ENCODE results near the gene STIP1.

Gene STIP1

DNA sequence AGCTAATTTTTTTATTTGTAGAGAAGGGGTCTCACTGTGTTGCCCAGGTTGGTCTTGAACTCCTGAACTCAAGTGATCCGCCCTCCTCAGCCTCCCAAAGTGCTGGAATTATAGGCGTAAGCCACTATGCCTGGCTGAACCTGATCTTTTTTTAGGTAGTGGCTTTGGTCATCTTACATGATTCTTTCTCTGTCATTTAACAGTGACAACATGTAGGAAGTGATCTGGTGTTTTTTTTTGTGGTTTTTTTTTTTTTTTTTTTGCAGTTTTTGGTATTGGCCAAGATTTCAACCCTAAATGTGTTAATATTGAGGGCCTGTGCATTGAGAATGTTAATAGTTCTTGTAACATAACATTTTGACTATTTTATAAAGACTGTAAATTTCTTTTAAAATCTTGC lies 12.5 kb downstream of the STIP1 start:
- POLR2A ChIA-PET: no interaction called here
- DNase-seq: no peak
- Histone ChIP-seq H3K4me1 (ENCODE audit: control extremely low read depth in 1 of 4, control insufficient read depth in 4 of 4, insufficient read depth in 4 of 4, low read length in 3 of 4) (peaks cover 0 to 5% (median 0%) of the 10 kb centered on the region in 4 experiments), H3K27ac (ENCODE audit: insufficient read depth in 1 of 2, low read depth in 1 of 2, low read length in 2 of 2, poor library complexity in 1 of 2, severe bottlenecking in 2 of 2) (no peak overlapping the region), H3K9me3 (ENCODE audit: control extremely low read depth in 1 of 5, control insufficient read depth in 4 of 5, insufficient read depth in 2 of 5, low read depth in 1 of 5, low read length in 4 of 5) (no peaks in the 10 kb centered on the region), H3K27me3 (replicated peaks in 2 of 5; ENCODE audit: control insufficient read depth in 4 of 5, insufficient read depth in 5 of 5, low read length in 4 of 5) (no peaks in the 10 kb centered on the region), H3K4me3 (ENCODE audit: control insufficient read depth in 1 of 7, extremely low read depth in 1 of 7, insufficient read depth in 4 of 7, low read depth in 2 of 7, low read length in 6 of 7) (no peak overlapping the region), H3K36me3 (ENCODE audit: control insufficient read depth in 4 of 4, insufficient read depth in 4 of 4, low read length in 3 of 4) (peaks cover 31 to 84% (median 70%) of the 10 kb centered on the region in 4 experiments)
- no CpG with 5 or more reads among the region's 2 CpGs for WGBS (ENCODE audit: insufficient coverage)
- CTCF ChIA-PET: interaction anchor here (0.8 to 2.1 kb wide), 2 partner anchors 17 to 34 kb away, joined by 3 to 7 read pairs; no protein-coding TSS in a partner anchor

- 97% methylated on average over 3 of the region's 3 CpGs for WGBS (ENCODE audit: insufficient coverage)
- POLR2A ChIA-PET: no interaction called here
- Histone ChIP-seq H3K36me3 (ENCODE audit: control insufficient read depth in 4 of 4, insufficient read depth in 4 of 4, low read length in 3 of 4) (peaks cover 18 to 62% (median 50%) of the 10 kb centered on the region in 4 experiments), H3K4me3 (ENCODE audit: control insufficient read depth in 1 of 7, extremely low read depth in 1 of 7, insufficient read depth in 4 of 7, low read depth in 2 of 7, low read length in 6 of 7) (no peak overlapping the region), H3K9me3 (ENCODE audit: control extremely low read depth in 1 of 5, control insufficient read depth in 4 of 5, insufficient read depth in 2 of 5, low read depth in 1 of 5, low read length in 4 of 5) (no peaks in the 10 kb centered on the region), H3K4me1 (ENCODE audit: control extremely low read depth in 1 of 4, control insufficient read depth in 4 of 4, insufficient read depth in 4 of 4, low read length in 3 of 4) (peaks cover 5 to 34% (median 26%) of the 10 kb centered on the region in 4 experiments), H3K27me3 (replicated peaks in 2 of 5; ENCODE audit: control insufficient read depth in 4 of 5, insufficient read depth in 5 of 5, low read length in 4 of 5) (no peaks in the 10 kb centered on the region), H3K27ac (ENCODE audit: insufficient read depth in 1 of 2, low read depth in 1 of 2, low read length in 2 of 2, poor library complexity in 1 of 2, severe bottlenecking in 2 of 2) (no peak overlapping the region)
- CTCF ChIA-PET: interaction anchor here (1.0 to 15.6 kb wide), 6 partner anchors 13 to 130 kb away, joined by 3 to 321 read pairs (median 106); partner anchors contain the start of genes CATSPERZ, ESRRA, FKBP2 and NUDT22
- DNase-seq: no peak
Observed at GRCh38 chr11:64201543-64201942, 15.6 kb downstream of the STIP1 start.

- ChIA-PET POLR2A (interaction anchor here (0.5 to 5.9 kb wide), 2 partner anchors 10 to 14 kb away, joined by 3 to 49 read pairs; no protein-coding TSS in a partner anchor), CTCF (interaction anchor here (2.1 to 15.6 kb wide), 7 partner anchors 15 to 100 kb away, joined by 4 to 321 read pairs (median 88); partner anchors contain the start of genes CATSPERZ, DNAJC4, ESRRA and FKBP2)
- WGBS (ENCODE audit: insufficient coverage): 99% methylated on average over 9 of the region's 9 CpGs
- Histone ChIP-seq H3K36me3 (ENCODE audit: control insufficient read depth in 4 of 4, insufficient read depth in 4 of 4, low read length in 3 of 4) (peaks cover 11 to 49% (median 37%) of the 10 kb centered on the region in 4 experiments), H3K27me3 (replicated peaks in 2 of 5; ENCODE audit: control insufficient read depth in 4 of 5, insufficient read depth in 5 of 5, low read length in 4 of 5) (no peaks in the 10 kb centered on the region), H3K4me3 (ENCODE audit: control insufficient read depth in 1 of 7, extremely low read depth in 1 of 7, insufficient read depth in 4 of 7, low read depth in 2 of 7, low read length in 6 of 7) (no peak overlapping the region), H3K9me3 (ENCODE audit: control extremely low read depth in 1 of 5, control insufficient read depth in 4 of 5, insufficient read depth in 2 of 5, low read depth in 1 of 5, low read length in 4 of 5) (no peaks in the 10 kb centered on the region), H3K4me1 (ENCODE audit: control extremely low read depth in 1 of 4, control insufficient read depth in 4 of 4, insufficient read depth in 4 of 4, low read length in 3 of 4) (peaks cover 5 to 46% (median 40%) of the 10 kb centered on the region in 4 experiments), H3K27ac (ENCODE audit: insufficient read depth in 1 of 2, low read depth in 1 of 2, low read length in 2 of 2, poor library complexity in 1 of 2, severe bottlenecking in 2 of 2) (no peak overlapping the region)
- no peak for DNase-seq
Observed at GRCh38 chr11:64202992-64203391, 17.0 kb downstream of the STIP1 start.

DNA sequence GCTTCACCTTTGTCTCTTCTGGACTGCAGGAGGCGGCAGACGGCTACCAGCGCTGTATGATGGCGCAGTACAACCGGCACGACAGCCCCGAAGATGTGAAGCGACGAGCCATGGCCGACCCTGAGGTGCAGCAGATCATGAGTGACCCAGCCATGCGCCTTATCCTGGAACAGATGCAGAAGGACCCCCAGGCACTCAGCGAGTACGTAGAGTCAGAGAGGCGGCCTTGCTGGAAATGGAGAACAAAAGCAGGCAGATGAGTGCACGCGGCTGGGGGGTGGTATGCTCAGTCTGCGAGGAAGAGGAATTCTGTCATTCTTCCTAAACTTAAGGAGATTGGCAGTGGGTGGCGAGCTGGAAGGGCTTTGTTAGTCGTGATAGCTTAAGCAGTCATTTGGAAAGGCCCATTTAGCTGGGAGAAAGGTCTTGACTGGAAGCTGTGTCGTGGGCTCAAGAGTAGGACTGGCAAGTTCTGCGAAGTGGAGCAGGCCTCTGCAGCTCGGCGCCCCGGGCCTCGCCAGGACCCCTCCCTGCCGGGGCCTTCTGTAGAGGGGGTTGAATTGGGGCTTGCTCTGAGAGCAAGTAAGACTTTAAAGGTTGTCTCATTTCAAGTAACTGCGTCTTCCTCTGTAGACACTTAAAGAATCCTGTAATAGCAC lies 17.6 kb downstream of the STIP1 start:
- Histone ChIP-seq H3K4me1 (ENCODE audit: control extremely low read depth in 1 of 4, control insufficient read depth in 4 of 4, insufficient read depth in 4 of 4, low read length in 3 of 4) (peaks cover 5 to 46% (median 46%) of the 10 kb centered on the region in 4 experiments), H3K9me3 (ENCODE audit: control extremely low read depth in 1 of 5, control insufficient read depth in 4 of 5, insufficient read depth in 2 of 5, low read depth in 1 of 5, low read length in 4 of 5) (no peaks in the 10 kb centered on the region), H3K27me3 (replicated peaks in 2 of 5; ENCODE audit: control insufficient read depth in 4 of 5, insufficient read depth in 5 of 5, low read length in 4 of 5) (no peaks in the 10 kb centered on the region), H3K4me3 (ENCODE audit: control insufficient read depth in 1 of 7, extremely low read depth in 1 of 7, insufficient read depth in 4 of 7, low read depth in 2 of 7, low read length in 6 of 7) (no peak overlapping the region), H3K36me3 (ENCODE audit: control insufficient read depth in 4 of 4, insufficient read depth in 4 of 4, low read length in 3 of 4) (peaks cover 8 to 49% (median 36%) of the 10 kb centered on the region in 4 experiments), H3K27ac (ENCODE audit: insufficient read depth in 1 of 2, low read depth in 1 of 2, low read length in 2 of 2, poor library complexity in 1 of 2, severe bottlenecking in 2 of 2) (no peak overlapping the region)
- CTCF ChIA-PET: interaction anchor here (0.6 to 15.6 kb wide), 14 partner anchors 15 to 99 kb away, joined by 3 to 321 read pairs (median 18); partner anchors contain the start of genes CATSPERZ, DNAJC4, ESRRA and FKBP2
- no peak for DNase-seq
- 97% methylated on average over 15 of the region's 27 CpGs for WGBS (ENCODE audit: insufficient coverage)
- POLR2A ChIA-PET: interaction anchor here (0.5 to 5.9 kb wide), 4 partner anchors 9 to 101 kb away, joined by 3 to 74 read pairs (median 28); partner anchors contain the start of genes FKBP2 and PPP1R14B

GRCh38 chr11:64204080-64204440 lies 18.1 kb downstream of the STIP1 start:
- POLR2A ChIA-PET: interaction anchor here (1.0 to 5.9 kb wide), 5 partner anchors 13 to 100 kb away, joined by 3 to 74 read pairs (median 28); partner anchors contain the start of genes FKBP2 and PPP1R14B
- Histone ChIP-seq H3K27ac (ENCODE audit: insufficient read depth in 1 of 2, low read depth in 1 of 2, low read length in 2 of 2, poor library complexity in 1 of 2, severe bottlenecking in 2 of 2) (no peak overlapping the region), H3K4me1 (ENCODE audit: control extremely low read depth in 1 of 4, control insufficient read depth in 4 of 4, insufficient read depth in 4 of 4, low read length in 3 of 4) (peaks cover 5 to 51% (median 51%) of the 10 kb centered on the region in 4 experiments), H3K9me3 (ENCODE audit: control extremely low read depth in 1 of 5, control insufficient read depth in 4 of 5, insufficient read depth in 2 of 5, low read depth in 1 of 5, low read length in 4 of 5) (no peaks in the 10 kb centered on the region), H3K27me3 (replicated peaks in 2 of 5; ENCODE audit: control insufficient read depth in 4 of 5, insufficient read depth in 5 of 5, low read length in 4 of 5) (no peaks in the 10 kb centered on the region), H3K36me3 (ENCODE audit: control insufficient read depth in 4 of 4, insufficient read depth in 4 of 4, low read length in 3 of 4) (peaks cover 8 to 54% (median 38%) of the 10 kb centered on the region in 4 experiments), H3K4me3 (ENCODE audit: control insufficient read depth in 1 of 7, extremely low read depth in 1 of 7, insufficient read depth in 4 of 7, low read depth in 2 of 7, low read length in 6 of 7) (no peak overlapping the region)
- DNase-seq: no peak
- CTCF ChIA-PET: interaction anchor here (0.6 to 15.6 kb wide), 19 partner anchors 8 to 151 kb away, joined by 3 to 321 read pairs (median 10); partner anchors contain the start of genes CATSPERZ, DNAJC4, ESRRA and FKBP2
- WGBS (ENCODE audit: insufficient coverage): 98% methylated on average over 8 of the region's 16 CpGs

GRCh38 chr11:64204464-64204989 lies 18.6 kb downstream of the STIP1 start:
- H3K9me3 ChIP-seq (ENCODE audit: control extremely low read depth in 1 of 5, control insufficient read depth in 4 of 5, insufficient read depth in 2 of 5, low read depth in 1 of 5, low read length in 4 of 5): no peaks in the 10 kb centered on the region
- DNase-seq: peak; percentile 95 to 98 (median 96)
- H3K4me3 ChIP-seq (ENCODE audit: control insufficient read depth in 1 of 7, extremely low read depth in 1 of 7, insufficient read depth in 4 of 7, low read depth in 2 of 7, low read length in 6 of 7): peak overlapping the region in 1 of 7 experiments; percentile 1
- ChIA-PET POLR2A (interaction anchor here (0.7 to 5.9 kb wide), 7 partner anchors 13 to 1628 kb away, joined by 3 to 74 read pairs (median 6); partner anchors contain the start of genes FKBP2 and PPP1R14B), CTCF (interaction anchor here (0.6 to 15.6 kb wide), 25 partner anchors 8 to 154 kb away, joined by 3 to 321 read pairs (median 10); partner anchors contain the start of genes CATSPERZ, DNAJC4, ESRRA and FKBP2)
- H3K27me3 ChIP-seq (replicated peaks in 2 of 5; ENCODE audit: control insufficient read depth in 4 of 5, insufficient read depth in 5 of 5, low read length in 4 of 5): no peaks in the 10 kb centered on the region
- peaks cover 8 to 59% (median 40%) of the 10 kb centered on the region in 4 experiments for H3K36me3 ChIP-seq (ENCODE audit: control insufficient read depth in 4 of 4, insufficient read depth in 4 of 4, low read length in 3 of 4)
- H3K4me1 ChIP-seq (ENCODE audit: control extremely low read depth in 1 of 4, control insufficient read depth in 4 of 4, insufficient read depth in 4 of 4, low read length in 3 of 4): peaks cover 5 to 55% (median 53%) of the 10 kb centered on the region in 4 experiments
- H3K27ac ChIP-seq (ENCODE audit: insufficient read depth in 1 of 2, low read depth in 1 of 2, low read length in 2 of 2, poor library complexity in 1 of 2, severe bottlenecking in 2 of 2): no peak overlapping the region
- 0% methylated on average over 2 of the region's 7 CpGs for WGBS (ENCODE audit: insufficient coverage)
